Islet of Langerhans (tissue), 1 donor: ENCODE data around the gene OR10V1.

Experiments used
- FAIRE-seq: peaks from one replicate; lab custom pipeline; 2011; peaks lifted over from hg19 to GRCh38; lab: Jason Lieb, UNC

OR10V1 gene

DNA sequence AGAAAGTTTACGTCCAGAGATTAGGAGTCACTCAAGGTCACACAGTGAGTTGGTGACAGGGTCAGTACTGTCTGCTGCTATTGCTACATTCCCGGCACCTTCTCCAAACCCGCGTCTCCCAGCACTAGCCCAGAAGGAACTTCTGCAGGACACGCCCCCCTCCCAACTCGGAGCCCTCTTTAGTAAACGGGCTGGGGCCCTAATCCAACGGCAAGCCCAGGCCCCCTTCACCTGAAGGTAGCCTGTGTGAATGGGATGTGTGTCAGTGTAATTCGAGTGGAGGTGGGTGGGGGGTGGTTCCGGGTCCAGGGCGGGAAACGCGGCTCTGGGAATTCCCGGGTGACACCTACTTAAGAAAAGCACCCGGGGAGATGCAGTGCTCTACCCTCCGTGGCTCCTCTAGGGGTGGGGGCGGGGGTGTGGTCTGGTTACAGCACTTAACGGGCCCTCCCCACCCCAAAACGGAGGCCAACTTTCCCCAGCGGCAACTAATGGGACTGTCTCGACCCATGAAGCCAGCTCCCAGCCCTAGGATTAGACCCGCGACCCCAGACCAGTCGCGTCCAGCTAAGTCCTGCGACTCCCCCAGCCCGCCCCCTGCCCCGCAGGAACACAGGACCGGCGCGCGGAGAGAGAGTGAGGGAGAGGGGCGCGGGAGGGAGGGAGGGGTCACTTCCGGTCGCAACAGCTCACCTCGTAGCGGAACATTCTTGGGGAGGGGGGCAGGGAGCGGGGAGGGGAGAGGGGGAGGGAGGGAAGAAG is 45.3 kb downstream of the OR10V1 start:
- FAIRE-seq: no peak

DNA sequence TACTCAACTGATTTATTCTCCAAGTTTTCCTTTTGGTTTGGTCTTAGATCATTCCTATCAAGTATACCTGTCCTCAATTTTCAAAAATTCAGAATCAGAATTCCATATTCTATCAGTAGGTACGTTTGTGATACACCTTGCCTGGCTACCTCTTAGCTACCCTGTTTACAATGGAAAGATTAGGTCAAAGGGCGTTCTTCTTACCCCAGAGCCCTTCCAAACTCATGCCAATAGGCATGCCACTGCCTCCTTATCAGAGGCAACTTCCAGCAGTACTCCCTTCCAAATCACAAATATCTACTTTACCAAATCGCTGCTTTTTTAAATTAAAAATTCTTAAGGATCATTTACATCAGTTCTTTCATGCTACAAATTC is 45.8 kb downstream of the OR10V1 start:
- FAIRE-seq: no peak

GRCh38 chr11:59666969-59667368 is 46.7 kb downstream of the OR10V1 start:
- FAIRE-seq: no peak
